ENCODE results near the gene BCCIP. TPM values are rescaled to one million over a fixed set of nuclear protein-coding genes. Genes with fewer than 3 reads are reported as not detected.
A peak's percentile ranks its signal among the peaks of the same experiment; 100 is the strongest.

Gene BCCIP
- total RNA-seq, 1 experiment from 2014 or later, result 91.3 TPM

- no peak for DNase-seq (ENCODE audit: low read depth)
These were observed 25.2 kb upstream of the BCCIP start for GRCh38 chr10:125797994-125798662.

- no peak for DNase-seq (ENCODE audit: low read depth)
These were observed 23.7 kb upstream of the BCCIP start for GRCh38 chr10:125799451-125800182.

- DNase-seq (ENCODE audit: low read depth), result no peak
These were observed 21.8 kb upstream of the BCCIP start for GRCh38 chr10:125801574-125801973.

GRCh38 chr10:125802131-125802530, 21.2 kb upstream of the BCCIP start:
- DNase-seq (ENCODE audit: low read depth), result no peak

- no peak for DNase-seq (ENCODE audit: low read depth)
These were observed 20.6 kb upstream of the BCCIP start for GRCh38 chr10:125802739-125803138.

DNA sequence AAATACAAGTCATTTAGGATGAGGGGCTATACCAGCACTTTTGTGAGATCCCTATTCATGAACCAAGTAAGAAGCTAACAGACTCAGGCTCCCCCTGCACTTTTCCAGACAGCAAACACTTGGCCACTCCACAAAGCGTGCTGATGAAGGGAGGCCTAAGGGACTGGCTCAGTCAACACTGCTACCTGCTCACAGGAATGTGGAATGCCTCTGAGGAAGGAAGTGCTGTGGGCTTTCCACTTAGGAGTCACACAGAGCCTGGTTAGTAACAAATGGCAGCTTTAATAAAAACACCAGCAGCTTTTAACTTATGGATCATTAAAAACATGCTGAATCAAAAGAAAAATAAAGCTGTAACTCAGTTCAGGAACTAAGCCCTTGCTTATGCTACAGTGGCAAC, 15.3 kb upstream of the BCCIP start:
- DNase-seq (ENCODE audit: low read depth), result no peak

DNA sequence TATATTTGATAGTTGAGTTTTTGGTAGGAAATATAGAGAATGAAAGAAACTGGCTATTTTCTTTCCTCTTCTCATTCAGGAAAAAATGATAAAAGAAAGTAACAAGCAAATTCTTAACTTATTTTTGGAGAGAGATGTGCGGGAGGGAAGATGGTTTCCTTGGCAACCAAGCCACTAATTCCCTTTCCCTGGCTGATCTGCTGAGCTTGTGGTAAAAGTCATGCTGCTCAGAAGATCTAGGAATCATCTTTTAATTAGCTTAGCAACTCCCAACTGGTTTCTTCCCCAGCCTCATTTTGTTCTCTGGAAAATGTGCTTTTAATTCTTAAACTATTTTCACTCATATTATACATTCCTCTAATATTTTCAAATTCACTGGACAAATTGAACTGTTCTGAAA, 12.1 kb upstream of the BCCIP start:
- DNase-seq (ENCODE audit: low read depth), result no peak

DNA sequence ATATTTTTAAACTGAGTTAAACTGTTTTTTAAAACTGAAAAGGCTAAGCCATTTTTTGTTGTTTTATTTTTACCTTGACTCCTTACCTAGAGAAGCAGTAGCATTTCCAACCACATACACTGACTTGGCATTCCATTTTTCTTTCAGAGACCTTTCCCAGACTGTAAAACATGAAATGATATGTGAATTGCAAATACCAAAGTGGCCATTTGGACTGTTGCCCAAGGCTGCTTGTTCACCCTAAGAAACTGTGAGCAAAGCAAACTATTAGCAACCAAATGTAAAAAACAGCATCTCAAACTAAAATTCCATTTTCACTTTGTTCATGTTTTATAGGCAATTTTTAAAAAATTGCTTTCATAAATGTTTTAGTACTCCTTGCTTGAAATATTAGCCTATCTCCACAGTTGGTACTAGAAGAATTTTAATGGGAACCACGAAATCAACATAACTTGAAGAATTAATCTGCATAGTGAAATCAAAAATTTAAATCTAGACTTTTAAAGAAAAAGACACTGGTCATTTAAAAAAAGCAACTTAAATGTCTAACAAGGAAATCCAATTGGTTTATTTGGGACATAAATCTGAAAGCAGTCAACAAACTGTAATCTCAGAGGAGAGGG, 11.1 kb upstream of the BCCIP start:
- DNase-seq (ENCODE audit: low read depth), result no peak

DNA sequence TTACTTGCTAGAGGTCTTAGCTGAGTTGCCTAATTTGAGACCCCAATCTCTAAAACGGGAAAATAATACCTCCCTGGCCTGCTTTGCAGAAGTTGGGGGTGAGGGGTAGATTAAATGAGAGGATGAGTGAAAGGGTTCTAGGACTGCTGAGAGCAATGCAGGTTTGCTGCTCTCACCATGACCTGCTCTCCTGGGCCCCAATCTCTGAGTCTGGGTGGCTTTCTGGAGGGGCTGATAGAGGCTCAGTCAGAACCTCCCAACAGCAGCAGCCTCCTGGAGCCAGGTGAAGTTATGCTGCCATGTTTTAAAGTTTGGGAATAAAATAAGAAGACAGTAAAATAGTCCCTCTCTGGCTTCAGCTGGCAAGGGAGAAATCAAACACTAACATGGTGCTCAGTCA, 7.6 kb upstream of the BCCIP start:
- DNase-seq (ENCODE audit: low read depth), result no peak

DNA sequence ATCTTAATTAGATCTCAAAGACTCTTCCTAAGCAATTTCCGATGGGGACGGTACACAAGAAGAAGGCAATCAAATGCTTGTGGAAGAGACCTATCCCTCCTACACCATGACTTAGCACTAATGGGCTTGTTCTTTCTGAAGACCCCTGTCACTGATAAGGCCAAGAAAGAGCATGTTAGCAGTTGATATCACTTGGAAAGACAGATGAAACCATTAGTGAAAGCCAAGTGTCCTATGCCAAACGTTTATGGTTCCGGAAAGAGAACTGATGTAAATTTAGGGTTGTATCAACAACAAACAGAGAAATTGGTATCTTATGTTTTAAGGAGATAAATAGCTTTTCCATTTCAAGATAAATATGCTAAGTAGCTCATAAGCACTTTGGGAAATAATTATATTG, 6.8 kb upstream of the BCCIP start:
- DNase-seq (ENCODE audit: low read depth), result no peak

DNA sequence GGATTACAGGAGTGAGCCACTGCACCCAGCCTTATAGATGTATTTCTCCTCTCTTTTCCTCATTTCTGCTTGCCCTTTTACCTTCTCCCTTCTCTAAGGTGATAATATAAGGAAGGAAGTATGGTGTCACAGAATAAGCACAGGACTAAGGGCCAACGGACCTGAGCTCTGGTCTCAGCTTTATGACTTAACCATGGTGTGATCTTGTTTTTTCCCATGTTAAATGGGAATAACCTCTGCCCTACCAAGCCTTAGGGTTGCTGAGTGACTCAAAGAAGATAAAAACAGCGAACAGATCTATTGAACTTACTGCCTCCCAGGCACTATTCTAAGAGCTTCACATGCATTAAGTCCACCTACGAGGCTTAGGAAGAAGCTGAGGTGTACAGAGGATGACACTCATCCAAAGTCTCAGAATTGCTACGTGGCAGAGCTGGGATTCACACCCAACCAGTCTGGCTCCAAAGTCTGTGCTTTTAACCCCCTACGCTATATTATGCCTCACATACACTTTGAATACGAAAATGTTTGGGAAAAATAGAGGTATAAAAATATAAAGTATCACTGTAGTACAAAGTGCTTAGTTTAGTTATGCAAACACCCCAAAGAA, 5.9 kb upstream of the BCCIP start:
- no peak for DNase-seq (ENCODE audit: low read depth)

DNA sequence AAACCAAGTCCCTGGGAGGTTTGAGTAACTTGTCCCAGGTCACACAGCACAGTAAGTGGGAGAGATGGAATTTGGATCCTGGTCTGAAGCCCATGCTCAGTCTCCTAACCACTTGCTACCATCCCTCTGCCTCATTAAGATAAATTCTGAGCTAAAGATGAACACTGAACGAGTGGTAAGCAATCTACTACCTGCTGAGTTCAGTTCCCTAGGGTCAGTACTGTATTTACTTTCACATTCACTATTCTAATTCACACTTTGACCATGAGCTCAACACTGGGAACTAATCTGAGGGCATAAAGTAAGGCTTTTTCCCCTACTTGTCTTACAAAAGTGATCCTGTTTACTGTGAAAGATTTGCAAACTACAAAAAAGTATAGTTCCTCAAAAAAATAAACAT, 2.6 kb upstream of the BCCIP start:
- no peak for DNase-seq (ENCODE audit: low read depth)

GRCh38 chr10:125823663-125824251, 411 bp downstream of the BCCIP start:
- no peak for DNase-seq (ENCODE audit: low read depth)

- peak; percentile 50 for DNase-seq (ENCODE audit: low read depth)
These were observed 1.4 kb downstream of the BCCIP start for GRCh38 chr10:125824736-125825135.

- DNase-seq (ENCODE audit: low read depth), result no peak
These were observed 3.8 kb downstream of the BCCIP start for GRCh38 chr10:125827133-125827532.

GRCh38 chr10:125828311-125828710, 5.0 kb downstream of the BCCIP start:
- DNase-seq (ENCODE audit: low read depth), result no peak

GRCh38 chr10:125836746-125837145, 13.4 kb downstream of the BCCIP start:
- no peak for DNase-seq (ENCODE audit: low read depth)

DNA sequence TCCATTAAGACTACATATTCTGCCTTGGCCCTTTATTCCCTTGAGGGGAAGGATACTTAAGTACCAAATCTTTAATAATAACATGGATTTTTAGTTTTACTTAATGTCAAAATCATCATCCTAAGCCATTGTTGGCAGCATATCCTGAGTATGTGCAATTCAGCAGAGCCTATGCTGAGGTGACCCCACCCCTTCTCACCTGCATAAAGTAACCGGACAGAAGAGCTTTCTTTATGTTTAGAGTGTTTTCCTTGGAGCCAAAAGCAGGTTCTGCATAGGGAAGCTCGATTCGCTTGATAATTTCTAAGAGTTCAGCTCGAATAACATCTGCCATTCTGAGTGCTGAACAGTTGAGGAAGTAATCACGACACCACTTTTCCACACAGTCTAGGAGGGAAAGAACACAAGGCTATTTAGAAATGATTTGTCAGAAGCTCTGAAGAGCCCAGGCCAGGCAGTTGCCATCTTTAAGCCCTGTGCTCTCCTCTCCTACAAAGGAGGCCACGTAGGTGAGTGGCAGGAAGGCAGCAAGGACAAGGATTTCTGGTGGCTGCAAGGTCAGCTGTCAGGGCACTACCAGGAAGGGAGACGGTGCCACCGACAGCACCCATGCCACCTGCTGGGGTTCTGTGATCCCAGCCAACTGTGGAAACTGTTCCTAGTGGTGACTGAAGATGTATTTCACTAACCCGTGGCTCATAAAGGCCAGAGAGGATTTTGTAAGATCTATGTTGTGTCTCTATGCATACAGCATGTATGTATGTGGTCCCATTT, 15.6 kb downstream of the BCCIP start:
- no peak for DNase-seq (ENCODE audit: low read depth)

DNA sequence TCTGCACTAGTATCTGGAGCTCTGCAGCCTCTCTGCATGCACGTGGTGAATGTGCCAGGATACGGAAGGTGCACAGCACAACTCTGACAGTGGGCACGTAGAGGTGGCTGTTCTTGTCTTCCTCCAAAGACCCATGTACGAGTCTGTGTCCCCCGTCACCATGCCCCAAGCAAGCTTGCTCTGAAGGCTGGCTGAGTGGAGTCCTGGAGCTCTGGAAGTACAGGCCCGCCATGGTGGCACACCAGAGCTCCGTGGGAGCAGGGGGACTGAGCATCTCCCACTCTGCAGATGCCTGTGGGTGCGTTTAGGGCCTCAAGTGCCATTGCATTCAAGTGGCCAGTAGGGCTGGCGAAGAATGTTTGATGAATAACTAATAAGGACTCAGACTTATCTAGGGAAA, 17.1 kb downstream of the BCCIP start:
- no peak for DNase-seq (ENCODE audit: low read depth)

- no peak for DNase-seq (ENCODE audit: low read depth)
These were observed 17.6 kb downstream of the BCCIP start for GRCh38 chr10:125840955-125841354.

Data from HT1080 (cell line).